Skin of body (tissue), 2 donors: ENCODE data around the gene GSTA3. TPM values are rescaled to one million over a fixed set of nuclear protein-coding genes. Genes with fewer than 3 reads are reported as not detected.
"Not testable (repeated sequence)": the region's sequence is repeated elsewhere in the genome, so short reads cannot be mapped to it uniquely, and the experiment has no call there.

Source experiments
- DNase-seq: peaks from one replicate; lab custom pipeline; 2025; lab: John Stamatoyannopoulos, UW
- total RNA-seq: library from RNA; depleted of rRNA; stranded (reverse); fragments of >200 nt; gene quantifications from one replicate; pipeline ENCODE4 v1.2.3, GENCODE V29; 2014

GSTA3 gene
- total RNA-seq, 1 donor from 2014 or later, result 0.39 TPM

GRCh38 chr6:52914516-52914915, 5.0 kb upstream of the GSTA3 start:
- no peak for DNase-seq

- DNase-seq, result no peak
These were observed 593 bp upstream of the GSTA3 start for GRCh38 chr6:52910091-52910490.

DNA sequence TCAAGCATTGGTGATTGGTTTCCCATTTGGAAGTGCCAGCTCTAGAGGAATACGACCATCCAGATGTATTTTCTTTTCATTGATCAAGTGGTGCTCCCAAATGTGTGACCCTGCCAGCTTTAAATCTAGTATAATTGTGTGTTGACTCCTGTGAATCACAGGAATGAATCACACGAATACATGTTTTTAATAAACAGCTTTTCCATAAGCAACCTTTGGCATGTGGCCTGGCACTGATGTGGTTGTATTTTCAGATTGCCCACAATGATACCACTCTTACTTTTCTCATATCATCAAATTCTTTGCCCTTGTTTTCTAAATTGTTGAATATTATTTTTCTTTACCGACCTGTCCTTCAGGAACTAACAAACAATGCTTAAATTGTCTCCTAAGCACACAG, 367 bp downstream of the GSTA3 start:
- DNase-seq, result no peak

DNA sequence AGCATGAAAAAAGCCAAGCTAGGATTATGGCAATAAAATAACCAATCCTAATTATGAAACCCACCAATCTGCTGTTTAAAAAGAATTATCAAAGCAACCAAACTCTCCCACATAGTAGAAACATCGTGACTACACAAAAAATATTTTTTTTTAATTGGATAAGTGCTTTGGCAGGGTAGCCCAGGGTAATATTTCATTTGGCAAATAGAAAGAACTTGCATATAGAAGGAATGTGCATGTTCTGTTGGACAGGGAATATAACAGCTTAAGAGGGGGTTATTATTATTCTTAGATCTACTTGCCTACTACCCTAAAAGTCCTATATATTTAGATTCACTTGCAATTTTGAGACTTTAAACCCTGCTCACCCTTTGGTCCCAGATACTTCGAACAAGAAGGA, 972 bp downstream of the GSTA3 start:
- no peak for DNase-seq

- DNase-seq, result no peak
These were observed 4.8 kb downstream of the GSTA3 start for GRCh38 chr6:52904562-52905279.

GRCh38 chr6:52900536-52900935, 9.0 kb downstream of the GSTA3 start:
- no peak for DNase-seq

DNA sequence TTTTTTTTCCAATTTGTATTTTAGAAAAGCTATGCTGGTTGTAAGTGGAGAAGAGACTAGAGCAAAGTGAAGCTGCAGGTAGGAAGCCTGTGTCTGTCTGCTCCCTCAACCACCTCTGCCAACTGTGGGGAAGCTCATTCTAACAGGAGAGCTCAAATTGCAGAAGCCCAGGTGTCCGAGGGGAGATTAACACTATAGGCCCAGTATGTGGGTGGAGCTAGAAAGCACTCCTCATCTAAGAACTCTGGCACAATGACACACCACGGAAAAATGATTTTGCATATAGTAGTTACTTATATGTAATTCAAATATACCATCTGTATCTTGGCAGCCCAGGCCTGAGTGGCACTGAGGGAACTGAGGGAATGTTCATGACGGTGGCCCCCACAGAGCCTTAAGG, 13.7 kb downstream of the GSTA3 start:
- not testable (repeated sequence) for DNase-seq

DNA sequence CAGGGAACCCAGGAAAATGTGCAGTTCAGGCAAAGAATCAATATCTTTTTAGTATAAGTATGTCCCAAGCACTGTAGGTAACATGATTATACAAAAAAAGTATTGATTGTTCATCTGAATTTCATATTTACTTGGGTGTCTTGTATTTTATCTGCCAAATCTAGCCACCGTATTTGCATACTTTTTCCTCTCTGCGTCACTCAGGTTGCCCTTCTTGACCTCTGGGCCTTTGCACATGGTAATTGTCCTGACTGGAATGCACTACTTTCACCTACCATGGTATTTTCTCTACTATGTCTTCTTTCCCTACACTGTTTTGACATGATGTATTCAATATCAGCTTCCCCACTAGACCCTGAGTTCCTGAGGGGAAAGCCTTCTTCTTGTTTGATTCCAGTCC, 15.2 kb downstream of the GSTA3 start:
- DNase-seq, result no peak

DNA sequence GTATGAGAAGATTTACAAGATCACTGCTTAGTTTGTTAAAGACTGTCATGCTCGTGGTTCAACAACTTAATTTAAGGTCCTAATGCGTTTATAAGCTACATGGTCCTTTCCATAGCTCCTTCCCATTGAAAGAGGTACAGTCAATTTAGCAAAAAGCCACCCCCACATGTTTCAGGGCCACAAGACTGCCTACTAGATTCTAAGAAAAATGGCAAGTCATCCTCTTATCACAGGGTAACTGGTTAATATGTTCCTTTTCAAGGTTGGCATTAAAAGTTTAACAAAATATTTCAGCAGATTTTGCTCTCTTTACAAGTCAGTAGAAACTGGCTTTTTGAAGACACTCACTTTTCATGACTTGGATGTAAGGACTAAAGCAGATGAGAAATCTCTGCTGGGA, 15.7 kb downstream of the GSTA3 start:
- DNase-seq, result no peak

- DNase-seq, result no peak
These were observed 16.3 kb downstream of the GSTA3 start for GRCh38 chr6:52893221-52893620.

GRCh38 chr6:52890018-52890417, 19.5 kb downstream of the GSTA3 start:
- DNase-seq, result no peak

DNA sequence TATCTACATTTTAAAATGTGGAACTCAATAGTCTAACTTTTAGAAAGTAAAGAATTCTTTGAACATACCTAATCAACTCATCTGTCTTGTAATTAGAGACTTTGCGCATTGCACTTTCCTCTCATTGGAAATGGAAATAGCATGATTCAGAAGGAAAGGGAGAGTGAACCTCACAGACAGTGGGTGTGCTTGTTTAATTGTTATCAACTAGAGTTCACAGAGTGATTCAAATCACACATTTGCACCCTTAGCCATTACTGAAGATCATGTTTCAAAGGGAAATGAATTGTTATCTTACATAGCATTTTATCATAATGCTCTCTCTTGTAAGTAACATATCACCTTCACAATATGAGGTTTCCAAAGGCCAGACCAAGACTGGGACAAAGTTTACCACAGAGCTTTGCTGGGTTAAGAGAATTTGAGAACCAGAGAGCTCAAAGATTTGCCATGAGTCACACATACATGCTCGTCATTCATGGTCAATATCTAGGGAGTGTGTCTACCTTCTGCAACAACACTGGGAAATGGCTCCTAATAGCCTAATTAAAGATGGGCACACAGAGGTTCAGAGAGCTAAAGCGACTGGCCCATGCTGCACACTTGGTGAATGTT, 21.5 kb downstream of the GSTA3 start:
- DNase-seq, result no peak

DNA sequence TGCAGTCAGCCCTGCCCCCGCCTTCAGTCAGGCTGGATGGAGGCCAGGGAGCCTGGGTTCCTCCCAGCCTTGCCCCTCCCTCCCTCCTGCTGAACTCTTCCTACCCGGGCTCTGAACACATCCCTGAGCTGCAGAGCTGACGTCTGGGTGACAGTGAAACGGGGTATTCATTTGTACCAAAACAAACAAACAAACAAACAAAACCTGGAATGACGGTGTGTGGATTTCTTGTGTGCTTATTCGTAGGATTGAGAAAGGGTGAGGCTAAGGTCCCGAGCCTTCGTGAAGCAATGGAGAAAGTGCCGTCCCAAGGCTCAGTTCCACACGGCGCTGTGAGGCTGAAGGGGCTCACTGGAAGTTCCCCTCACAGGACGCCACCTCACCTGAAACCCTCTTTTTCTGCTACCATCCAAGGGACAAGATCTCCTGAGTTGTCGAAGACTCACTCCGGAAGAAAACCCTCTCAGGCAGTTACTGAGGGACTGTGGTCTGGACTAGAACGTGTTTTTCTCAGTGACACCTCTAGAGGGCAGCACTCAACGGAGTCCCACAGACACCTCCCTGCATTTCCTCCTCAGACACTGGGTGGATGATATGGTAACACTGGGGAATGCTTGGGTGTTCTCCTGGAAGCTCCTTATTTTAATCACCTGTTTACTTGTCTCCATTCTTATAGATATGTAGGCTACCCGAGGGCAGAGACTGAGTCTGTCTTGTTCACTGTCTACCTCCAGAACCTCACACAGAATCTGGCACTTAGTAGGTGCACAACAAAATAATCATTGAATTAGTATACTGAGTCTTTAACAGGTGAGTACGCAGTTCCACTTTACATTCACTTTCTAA, 27.3 kb downstream of the GSTA3 start:
- peak; percentile 43 for DNase-seq

DNA sequence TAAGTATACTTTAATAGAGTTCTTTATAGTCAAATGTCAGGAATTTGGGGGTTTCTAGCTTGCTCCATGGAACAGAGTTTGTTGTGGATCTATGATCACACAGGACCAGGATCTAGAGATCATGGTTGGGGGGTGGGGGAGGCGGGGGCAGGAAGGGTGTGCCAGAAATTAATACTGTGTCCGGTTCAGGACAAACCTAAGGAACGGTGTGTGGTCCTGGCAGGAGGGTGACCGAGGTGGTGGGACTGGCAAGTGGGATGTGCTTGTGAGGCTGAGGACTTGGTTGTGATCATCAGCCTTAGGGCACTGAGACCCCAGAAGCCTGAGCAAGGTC, 27.9 kb downstream of the GSTA3 start:
- DNase-seq, result no peak

DNA sequence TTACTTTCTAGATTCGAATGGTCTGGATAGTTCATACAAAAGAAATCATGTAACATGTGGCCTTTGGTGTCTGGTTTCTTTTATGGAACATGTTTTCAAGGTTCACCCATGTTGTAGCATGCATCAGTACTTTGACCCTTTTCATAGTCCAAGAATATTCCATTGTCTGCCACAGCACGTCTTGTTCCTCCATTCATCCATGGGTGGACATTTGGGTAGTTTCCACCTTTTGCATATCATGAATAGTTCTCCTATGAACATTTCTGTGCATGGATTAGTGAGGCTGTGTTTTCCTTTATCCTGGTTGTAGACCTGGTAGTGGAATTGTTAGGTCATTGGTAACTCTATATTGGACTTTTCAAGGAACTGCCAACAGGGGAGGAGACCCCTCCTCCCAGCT, 31.7 kb downstream of the GSTA3 start:
- no peak for DNase-seq

DNA sequence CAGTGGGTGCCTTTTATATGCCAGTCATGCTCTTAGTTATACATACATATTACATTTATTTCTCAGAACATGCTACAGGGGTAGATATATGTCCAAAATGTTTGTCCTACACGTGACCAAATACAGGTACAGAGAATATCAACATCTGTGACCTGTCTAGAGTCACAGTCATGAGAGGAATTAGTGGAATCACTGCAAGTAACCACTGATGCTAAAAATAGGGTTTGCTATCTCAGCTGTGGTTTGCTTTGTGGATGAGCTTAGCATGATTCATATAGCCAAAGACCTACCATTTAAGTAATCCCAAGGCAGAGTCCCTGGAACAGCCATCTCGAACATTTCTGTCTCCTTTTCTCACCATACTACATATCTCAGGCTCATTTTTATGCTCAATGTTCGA, 32.3 kb downstream of the GSTA3 start:
- no peak for DNase-seq

DNA sequence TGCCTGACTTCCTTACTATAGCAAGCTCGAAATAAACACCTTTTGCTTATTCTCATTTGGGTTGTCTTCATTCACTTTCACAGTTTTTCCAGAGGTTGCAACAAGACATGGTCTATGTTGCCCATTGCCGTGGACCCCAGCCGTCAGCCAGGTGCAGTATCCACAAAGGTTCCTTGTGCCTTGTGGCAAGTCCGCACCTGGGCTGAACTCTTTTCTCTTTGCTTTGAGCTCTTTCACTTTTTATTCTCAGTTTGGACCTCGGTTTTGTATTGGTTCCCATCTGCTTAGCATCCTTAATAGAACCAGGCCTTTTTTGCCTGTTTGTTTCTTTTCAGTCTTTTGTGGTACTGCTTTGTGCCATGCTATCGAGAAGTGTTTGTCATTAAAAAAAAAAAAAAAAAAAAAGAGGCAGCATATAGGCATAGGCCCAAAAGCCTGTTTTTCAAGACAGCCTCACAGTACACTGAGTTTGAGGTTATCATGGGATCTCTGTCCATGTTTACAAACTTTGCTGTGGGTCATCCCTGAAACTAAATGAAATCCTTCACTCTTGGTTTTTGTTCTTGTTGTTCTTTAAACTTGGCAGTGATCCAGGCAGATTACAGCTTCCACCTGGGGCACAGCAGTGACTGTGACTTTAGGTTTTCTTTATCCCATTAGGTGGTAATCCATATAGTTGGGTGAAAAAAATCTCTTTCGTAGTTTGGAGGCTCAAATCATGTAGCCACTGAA, 33.3 kb downstream of the GSTA3 start:
- no peak for DNase-seq

- DNase-seq, result no peak
These were observed 37.5 kb downstream of the GSTA3 start for GRCh38 chr6:52872031-52872430.

DNA sequence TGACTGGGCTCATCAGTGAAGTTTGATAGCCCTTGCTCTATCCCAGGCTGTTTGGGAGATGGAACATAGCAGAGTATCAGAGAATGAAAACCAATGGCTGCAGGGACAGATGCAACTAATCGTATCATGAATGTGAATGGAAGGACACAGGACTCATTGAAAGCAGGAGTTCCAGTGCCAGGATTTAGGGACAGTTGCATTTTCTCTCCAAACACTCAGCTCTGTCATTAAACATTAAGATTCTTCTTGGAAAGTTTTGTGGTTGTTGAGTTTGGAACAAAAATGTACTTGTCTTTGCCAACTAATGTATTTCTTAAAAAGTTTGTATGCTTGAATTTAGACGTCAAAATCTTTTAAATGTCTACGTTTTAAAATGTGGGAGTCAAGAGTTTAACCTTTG, 37.9 kb downstream of the GSTA3 start:
- no peak for DNase-seq

DNA sequence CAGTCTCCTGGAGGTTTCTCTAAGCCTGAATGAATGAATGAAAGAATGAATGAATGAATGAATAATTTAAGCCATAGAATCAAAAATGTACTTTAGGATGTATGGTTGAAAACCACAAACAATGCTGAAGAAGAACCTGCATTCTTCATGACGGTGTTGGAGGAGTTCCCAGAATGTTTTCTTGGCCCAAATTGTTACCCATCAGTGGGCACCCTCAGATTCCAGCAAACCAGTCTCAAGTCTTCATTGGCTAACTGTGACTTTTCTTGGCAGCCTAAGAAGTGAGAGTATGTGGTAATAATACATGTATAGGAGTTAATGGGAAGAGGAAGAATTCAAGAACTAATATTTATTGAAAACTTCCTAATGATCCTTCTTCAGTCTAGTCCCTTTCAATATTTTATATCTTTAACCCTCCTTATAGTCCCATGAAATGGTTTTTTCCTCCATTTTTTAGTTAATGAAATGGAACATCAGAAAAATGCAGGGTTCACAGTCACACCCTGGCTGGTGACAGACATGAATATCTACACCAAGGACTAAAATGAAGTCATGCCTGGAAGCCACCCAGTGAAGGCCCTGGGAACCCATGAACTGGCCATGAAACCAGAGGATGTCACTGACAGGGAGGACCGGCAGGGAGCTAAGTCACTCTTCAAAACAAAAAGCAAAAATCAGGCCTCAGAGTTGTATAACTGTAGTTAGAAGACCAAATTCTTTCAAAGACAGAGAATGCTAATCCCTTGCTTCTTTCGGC, 39.0 kb downstream of the GSTA3 start:
- not testable (repeated sequence) for DNase-seq

GRCh38 chr6:52868899-52869298, 40.6 kb downstream of the GSTA3 start:
- DNase-seq, result not testable (repeated sequence)
